HG02798 (cell line): ENCODE results near the gene CAMTA1.

Source experiments
- ATAC-seq: cut with Tn5 transposase; IDR thresholded peaks from one replicate; pipeline ENCODE4 v1.9.1; 2021; ENCODE audit warnings: mild to moderate bottlenecking; ENCODE audit not compliant: unreplicated experiment, poor library complexity

The CAMTA1 gene

DNA sequence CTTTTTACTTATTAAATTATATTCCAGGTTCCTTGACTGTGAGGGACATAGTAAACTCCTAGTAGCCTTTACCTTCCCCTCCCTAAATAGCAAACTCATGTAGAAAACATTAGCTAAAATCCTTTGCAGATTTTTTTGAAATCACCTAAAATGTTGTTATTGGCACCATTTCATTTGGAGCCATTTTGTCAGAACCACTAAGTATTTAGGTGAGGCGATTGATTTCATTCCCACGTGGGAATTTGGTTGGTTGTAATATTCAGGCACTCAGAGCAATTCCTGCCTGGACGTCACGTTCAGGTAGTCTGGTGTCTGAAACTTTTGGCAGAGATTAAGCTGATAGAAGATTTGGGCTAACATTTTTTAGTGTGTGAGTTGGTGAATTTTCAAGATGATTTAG, 84.3 kb downstream of the CAMTA1 start:
- no peak for ATAC-seq

DNA sequence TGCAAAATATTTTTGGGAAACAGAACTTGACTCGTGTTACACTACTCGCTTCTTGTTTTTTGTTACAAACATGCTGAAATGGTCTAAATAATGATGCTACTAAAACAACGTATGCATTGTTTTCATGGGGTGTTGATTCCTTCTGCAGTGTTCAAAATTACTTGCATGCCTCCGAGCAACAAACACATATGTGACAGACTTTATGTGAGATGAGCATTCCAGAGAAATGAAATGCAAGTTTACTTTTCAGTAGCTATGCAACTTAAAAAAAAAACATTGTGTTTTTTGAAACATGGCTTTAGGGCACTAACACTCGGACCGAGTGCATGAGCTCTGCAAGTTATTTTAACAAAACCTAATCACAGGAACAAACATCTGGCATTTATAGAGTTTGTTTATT, 84.8 kb downstream of the CAMTA1 start:
- no peak for ATAC-seq

DNA sequence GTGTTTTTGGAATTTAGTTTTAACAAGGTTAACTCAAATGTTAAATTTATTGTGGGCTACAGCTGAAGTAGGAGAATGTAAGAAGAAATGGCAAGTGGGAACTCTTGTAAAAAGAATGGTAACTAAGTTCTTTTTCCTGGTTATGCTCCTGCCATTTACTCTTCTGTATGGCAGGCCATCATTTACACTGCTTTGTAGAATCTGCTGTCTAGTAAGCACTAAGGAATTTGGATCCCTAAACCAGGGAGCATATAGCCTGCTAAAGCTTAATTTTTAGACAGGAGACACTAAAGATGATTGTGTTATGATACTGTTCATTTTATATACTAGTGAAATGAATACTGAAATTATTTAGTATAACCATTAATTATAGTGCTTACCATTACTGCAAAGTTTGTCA, 85.3 kb downstream of the CAMTA1 start:
- ATAC-seq, result no peak

DNA sequence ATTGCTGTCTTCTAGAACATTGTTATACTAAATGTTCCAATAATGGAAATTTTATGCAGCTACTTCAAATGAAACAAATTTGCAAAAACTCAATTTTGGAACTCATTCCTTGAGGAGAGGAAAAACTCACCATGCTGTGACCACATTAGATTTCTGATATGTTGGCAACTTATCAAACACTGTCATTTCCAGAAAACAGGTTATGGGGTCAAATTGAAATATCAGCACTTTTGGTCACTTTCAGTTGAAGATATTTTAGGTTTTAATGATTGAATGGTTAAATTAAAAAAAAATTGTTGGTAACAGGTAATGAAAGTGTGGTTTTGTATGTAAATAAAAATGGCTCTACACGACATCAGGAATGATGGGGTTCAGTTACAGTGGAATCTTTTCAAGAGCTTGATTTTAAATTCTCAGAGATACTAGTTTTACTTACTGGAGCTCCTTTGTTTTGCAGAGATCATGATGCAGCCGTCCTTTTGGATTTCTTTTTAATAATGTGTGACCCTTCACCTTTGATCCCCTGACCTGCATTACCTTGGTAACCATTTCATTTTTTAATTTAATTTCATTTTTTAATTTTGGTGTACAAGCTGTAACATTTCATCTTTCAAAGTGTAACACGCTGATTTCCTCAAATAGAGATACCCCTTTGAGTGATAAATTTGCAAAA, 86.2 kb downstream of the CAMTA1 start:
- no peak for ATAC-seq

DNA sequence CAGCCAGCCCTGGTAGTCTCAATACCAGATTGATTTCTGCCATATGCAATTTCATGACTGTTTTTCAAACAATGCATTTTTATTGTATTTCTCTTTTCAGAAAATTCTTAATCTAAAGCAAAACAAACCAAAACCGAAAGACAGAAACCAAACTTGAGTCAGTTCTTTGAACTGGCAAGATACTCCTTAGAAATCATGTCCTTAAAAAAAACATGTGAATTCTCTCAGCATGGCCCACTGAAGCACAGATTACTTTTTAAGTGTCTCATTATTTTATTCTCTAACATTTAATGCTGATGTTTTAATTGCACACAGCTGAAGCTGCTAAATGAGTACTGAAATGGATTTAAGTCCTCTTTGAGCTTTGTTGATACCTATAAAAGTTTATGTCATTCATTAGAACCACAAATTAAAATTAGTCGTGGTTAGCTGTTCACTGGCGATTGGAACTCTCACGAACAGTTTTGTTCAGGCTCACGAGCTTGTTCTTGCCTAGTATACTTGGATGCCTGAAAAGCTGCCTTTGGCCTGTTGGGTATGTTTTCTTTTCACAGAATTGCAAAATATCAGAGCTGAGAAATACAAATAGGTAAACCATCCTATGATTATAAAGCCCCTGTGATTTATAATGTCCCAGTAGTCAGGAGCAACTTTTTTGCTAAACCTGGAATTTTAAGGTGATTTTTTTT, 87.5 kb downstream of the CAMTA1 start:
- ATAC-seq, result no peak

DNA sequence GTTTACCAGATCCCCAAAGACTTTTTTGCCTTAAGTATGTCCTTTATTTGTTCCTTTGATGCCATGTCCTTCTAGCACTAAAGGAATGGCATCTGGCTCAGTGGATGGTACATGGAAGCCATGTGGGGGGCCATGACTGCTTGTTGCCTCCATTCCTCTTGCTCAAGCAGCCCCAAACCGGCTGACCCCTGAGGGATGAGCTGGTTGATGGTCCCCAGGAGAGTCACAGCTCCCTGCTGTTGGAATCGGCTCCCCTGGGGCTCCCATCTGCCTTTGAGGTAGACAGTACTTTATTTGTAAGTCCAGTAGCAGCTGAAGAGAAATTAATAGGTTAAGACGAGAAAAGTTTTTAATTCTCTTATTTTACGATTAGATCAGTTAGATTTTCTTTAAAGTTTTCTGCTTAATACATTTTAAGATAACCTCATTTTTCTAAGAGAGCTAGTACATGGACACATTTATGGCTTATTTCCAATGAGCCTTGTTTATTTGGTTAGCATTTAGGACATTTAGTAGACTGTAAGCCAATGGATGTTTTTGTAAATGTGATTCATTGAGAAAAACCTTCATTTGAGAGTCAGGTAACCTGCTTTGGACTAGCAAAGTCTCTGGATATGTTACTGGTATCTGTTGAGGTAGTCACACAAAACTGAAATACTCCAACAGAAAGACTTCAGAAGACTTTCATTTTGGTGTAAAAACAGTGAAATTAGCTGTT, 88.2 kb downstream of the CAMTA1 start:
- ATAC-seq, result no peak

DNA sequence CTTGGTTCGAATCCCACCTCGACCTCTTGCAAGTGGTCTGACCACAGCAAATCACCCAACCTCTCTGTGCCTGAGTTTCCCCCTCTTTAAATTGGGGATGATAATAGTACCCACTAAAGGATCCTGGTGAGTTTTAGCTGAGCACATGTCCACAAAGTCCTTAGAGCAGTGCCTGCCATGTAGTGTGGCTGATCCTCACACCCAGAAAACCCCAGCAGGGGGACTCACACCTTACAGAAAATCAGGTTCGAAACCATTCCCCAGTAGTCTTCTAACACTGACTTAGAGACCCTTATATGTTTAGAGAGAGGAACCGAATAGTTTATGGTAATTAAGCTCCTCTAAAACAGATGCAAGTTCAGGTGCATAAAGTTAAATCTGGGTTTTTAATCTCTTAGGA, 89.0 kb downstream of the CAMTA1 start:
- ATAC-seq, result no peak

DNA sequence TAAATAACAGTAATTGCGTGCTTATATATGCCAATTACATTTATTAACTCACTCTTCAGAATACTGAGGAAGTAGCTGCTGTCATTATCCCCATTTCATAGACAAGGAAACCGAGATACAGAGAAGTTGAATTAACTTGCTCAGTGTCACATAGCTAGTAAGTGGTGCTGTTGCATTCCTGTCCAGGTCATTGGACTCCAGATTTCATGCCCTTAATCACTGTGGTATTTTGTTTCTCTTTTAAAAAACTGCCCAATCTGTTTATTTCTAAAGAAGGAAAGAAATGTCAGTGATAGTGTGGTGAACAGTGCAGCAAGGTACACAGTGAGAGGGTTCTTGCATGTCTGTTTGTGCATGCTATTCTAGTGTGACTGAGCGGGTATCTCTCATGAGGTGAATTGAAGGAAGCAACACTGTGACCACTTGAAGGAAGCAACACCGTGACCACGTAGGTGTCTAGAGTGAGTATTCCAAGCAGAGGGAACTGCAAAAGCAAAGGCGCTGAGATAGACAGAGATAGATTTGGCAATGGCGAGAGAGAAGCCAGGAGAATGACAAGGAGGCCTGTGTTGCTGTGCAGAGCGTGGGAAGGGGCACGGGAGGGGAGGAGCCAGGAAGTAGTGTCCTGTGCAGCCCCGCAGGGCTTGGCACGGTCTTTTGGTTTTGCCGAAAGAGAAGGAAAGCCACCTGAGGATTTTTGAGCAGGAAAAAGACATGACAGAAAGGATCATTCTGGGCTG, 95.9 kb downstream of the CAMTA1 start:
- ATAC-seq, result no peak

DNA sequence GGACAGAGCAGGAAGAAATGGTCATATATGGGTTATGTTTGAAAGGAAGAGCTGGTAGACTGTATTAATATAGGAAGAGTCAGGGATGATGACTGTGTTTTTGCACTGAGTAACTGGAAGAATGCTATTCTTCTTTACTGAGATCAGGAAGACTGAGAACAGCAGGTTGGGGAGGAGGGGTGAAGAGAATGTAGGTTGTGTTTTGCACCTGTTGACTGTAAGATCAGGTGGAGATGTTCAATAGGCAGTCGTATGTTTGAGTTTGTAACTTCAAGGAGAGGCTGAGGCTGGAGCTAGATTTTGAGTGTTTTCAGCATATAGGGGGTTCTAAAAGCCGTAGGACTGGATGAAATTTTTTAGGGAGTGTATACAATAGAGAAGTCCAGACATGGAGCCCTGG, 97.2 kb downstream of the CAMTA1 start:
- no peak for ATAC-seq

DNA sequence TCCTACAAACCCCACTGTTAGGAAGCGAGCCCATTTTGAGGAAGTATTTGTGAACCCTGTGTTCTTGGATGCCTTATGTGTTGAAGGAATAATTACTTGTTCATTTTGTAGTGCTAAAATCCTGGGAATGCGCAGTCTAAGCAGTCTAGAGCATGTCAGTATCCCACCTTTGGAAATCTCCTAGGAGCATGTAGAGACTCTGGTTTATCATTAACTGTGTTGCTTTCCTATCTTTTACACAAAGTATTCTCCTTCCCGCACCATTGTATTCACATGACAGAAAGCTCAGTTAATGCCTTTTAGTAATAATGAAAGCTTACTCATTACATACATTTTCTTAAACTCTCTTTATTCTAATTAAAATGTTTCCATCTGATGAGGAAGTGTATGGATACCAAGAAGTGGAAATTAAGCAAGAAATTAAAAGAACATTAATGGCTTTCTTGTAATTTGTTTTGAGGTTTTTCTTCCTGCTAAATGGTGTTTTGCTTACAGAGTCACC, 99.4 kb downstream of the CAMTA1 start:
- no peak for ATAC-seq

DNA sequence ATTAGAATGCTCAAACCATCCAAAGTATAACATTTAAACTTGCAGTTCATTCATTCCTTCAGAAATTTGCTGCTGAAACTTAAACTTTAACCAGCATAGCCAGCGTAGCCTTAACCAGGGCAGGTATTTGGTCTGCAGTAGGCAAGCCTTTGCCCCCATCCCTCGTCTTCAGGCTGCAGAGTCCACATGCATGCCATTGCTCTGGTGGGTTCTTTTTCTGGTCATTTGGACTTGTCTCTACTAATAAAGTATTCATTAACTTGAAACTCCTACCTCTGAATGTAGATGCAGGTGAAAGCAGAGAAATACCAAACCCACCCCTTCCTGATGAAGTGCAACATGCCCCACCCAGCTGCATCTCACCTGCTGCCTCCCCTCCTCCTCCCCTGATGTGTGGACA, 100.2 kb downstream of the CAMTA1 start:
- ATAC-seq, result no peak

DNA sequence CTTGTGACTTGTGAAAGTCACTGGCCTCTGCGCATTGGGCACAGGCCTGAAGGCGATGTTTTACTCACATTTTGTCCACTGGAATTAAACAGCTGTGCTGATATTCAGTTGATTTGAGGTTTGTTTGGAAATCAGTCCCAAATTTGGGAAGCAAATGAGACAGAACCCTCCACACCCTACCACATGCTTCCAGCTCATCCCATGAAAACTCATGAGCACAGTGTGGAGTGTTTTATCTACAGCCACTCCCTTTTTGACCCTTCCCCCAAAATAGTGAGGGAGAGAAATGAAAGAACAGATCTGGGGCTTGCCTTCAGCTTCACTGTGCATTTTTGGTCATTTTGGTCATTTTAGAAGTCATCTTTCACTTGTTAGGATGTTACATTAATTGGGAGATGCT, 101.3 kb downstream of the CAMTA1 start:
- ATAC-seq, result no peak

DNA sequence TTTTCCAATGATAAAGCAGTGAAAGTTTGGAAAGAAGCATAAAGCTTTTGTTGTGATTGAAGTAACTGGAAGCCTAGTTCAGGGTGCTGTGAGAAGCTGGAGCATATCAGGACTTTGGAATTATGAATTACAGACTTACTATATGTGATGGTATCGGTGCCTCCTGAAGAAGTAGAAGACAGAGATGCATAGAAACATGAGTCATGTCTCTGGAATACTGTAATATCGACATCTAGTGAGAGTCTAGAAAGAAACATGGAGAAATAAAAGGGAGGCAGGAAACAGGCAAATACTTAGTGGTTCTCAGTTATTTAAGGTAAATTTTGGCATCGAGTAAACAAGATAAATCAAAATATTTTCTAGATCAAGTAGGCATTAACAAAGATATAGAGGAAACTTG, 103.0 kb downstream of the CAMTA1 start:
- ATAC-seq, result no peak

DNA sequence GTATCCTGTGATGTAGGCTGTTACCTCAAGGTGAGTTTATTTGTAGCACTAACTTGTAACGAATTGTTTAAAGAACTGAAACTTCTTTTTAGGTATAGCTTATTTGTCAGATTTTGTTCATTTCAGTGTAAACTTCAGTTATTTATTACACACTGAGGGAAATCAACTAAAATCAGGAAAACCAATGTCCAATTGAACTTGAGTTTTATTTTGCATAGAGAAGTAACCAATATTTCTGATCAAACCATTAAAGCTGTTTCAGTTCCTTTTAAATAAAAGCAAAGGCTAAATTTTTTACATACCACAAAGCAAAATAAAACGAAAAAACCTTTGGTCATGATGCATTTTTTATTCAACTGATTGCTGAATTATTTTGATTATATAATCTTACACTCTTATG, 103.6 kb downstream of the CAMTA1 start:
- no peak for ATAC-seq

DNA sequence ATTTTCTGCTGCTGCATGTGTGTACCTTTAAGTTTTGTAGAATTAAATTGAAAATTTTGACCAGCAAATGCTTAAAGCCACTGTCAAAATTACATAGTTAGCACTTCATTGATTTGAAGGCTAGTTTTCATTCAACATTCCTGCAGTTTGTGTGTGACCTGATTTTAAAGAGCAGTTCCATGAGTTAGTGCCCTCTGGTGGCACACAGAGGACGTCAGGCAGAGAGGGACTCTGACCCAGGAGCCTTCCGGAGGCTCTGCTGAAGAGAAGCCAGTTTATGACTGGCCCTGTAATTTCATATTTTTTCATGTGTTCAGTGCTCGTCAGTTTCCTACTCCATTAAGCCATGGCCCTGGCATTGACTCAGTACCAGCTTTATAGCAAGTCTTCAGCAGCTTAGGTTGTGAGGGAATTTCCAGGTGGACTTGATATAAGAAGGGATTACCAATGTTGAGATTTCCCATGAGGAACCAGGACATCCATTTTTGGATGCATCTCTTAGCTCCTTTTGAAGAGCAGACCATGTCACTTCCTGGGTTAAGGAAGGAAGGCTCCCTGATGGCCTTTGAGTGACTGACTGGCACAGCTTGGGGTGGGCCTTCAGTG, 104.7 kb downstream of the CAMTA1 start:
- no peak for ATAC-seq

DNA sequence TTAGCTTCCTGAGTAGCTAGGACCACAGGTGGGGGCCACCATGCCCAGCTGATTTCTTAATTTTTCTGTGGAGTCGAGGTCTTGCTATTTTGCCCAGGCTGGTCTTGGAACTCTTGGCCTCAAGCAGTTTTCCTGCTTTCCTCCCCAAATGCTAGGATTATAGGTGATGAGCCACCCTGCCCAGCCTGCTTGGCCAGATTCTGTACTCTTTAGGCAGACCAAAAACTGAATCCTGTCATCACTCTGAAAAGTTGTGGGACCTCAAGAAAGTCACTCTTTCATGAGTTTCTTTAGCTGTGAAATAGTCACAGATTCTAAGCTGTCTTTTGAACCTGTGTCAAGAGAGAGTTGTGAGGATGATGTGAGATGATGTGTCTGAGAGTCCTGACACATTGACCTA, 105.4 kb downstream of the CAMTA1 start:
- ATAC-seq, result no peak

DNA sequence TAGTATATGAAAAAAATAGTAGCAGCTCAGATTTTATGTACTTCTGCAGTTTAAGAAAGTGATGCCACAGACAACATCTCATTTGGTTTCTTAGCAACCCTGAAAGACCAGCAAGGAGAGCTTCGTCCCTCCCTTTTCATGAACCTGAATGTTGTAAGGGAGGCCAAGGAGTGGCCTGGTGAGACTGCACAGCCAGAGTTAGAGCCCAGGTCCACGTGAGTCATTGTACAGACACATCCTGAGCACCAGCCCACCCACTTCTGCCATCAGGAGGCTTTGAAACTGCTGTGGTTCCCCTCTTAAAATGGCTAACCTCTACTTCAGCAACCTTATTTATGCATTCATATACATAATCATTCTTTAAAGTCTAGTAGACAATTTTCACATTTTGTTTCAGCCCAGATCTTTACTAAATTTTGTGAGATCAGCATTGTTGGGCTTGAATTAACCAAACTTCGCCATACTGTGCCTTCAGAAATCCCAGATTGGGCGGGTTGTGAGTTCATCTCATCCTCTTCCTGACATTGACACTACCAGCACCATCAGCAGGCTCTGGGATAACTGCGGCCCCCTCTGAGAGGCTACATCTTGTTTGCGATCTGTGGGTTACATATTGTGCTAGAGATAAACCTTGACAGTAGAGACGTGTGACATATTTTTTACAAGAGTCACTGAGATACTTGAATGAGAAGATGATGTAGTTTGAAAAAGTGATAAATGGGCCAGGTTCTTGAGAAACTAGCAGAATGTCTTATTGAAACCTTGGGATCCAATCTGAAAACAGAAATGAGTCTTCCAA, 106.7 kb downstream of the CAMTA1 start:
- no peak for ATAC-seq

DNA sequence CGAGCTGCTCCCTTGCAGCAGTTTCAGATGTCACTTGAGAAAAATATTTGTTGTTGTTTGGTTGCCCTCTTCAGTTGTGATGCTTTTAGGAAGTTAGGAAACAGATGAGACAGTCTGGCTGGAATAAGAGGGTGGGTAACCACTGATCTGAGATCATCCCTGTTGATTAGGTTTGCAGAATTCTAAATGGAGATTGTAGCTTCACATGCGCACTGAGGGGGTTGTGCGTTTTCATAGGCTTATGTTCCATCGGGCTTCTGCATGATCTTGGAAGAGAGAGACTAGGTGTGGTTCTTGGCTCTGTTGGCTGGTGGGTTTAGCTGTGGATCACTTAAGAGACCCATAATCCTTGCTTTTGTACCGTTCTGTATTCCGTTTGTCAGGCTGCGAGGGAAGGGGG, 108.1 kb downstream of the CAMTA1 start:
- no peak for ATAC-seq

DNA sequence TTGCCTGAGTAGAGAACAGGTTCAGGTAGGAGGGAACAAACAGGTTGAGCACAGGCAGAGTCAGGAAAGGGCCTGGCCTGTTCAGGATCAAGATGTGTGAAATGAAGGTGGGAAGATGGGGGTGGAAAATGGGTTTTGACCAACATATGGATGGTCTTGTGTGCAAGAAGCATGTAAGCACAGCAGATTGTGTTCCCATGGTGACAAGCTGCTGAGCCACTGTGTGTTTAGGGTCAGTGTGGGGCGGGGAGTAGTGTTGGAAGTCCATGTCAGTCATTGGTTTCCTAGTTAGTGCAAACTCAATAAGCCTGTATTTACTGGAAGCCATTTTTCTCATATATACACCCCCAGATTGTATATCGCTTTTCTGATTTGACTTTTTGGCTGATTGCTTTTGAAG, 111.9 kb downstream of the CAMTA1 start:
- no peak for ATAC-seq
